ENCODE data around the gene RHCG. TPM values are rescaled to one million over a fixed set of nuclear protein-coding genes. Genes with fewer than 3 reads are reported as not detected.
"Not testable (repeated sequence)": the region's sequence is repeated elsewhere in the genome, so short reads cannot be mapped to it uniquely, and the experiment has no call there.

RHCG gene
- total and polyA plus RNA-seq, 2 experiments from 2014 or later = 0.23 TPM; not detected in 1

GRCh38 chr15:89477411-89478242 is 18.8 kb downstream of the RHCG start:
- no peak overlapping the region for H3K4me3 ChIP-seq
- H3K9me3 ChIP-seq (ENCODE audit: low read depth) = no peaks in the 10 kb centered on the region
- no peak for DNase-seq (ENCODE audit: low read depth in 1 of 2, low spot score in 1 of 2)
- no peaks in the 10 kb centered on the region for H3K36me3 ChIP-seq
- no peak overlapping the region for H3K27ac ChIP-seq
- no peaks in the 10 kb centered on the region for H3K4me1 ChIP-seq (ENCODE audit: low read depth)
- no peak for TF ChIP-seq CTCF (IDR thresholded peaks at IDR 0.05; ENCODE audit: low read depth, low read length)
- H3K27me3 ChIP-seq = peaks cover 74% of the 10 kb centered on the region

- no peak for DNase-seq (ENCODE audit: low read depth in 1 of 2, low spot score in 1 of 2)
- Histone ChIP-seq H3K36me3 (no peaks in the 10 kb centered on the region), H3K4me3 (no peak overlapping the region), H3K9me3 (ENCODE audit: low read depth) (no peaks in the 10 kb centered on the region), H3K4me1 (ENCODE audit: low read depth) (no peaks in the 10 kb centered on the region), H3K27me3 (peaks cover 66% of the 10 kb centered on the region), H3K27ac (no peak overlapping the region)
- TF ChIP-seq CTCF (IDR thresholded peaks at IDR 0.05; ENCODE audit: low read depth, low read length) = no peak
Measured at GRCh38 chr15:89475661-89476060, 20.7 kb downstream of the RHCG start.

- H3K9me3 ChIP-seq (ENCODE audit: low read depth) = no peaks in the 10 kb centered on the region
- peaks cover 41% of the 10 kb centered on the region for H3K27me3 ChIP-seq
- no peaks in the 10 kb centered on the region for H3K36me3 ChIP-seq
- no peaks in the 10 kb centered on the region for H3K4me1 ChIP-seq (ENCODE audit: low read depth)
- peak; percentile 88 for TF ChIP-seq CTCF (IDR thresholded peaks at IDR 0.05; ENCODE audit: low read depth, low read length)
- DNase-seq (ENCODE audit: low read depth in 1 of 2, low spot score in 1 of 2) = peak; percentile 76 to 84
- no peak overlapping the region for H3K27ac ChIP-seq
- H3K4me3 ChIP-seq = no peak overlapping the region
Measured at GRCh38 chr15:89472785-89473256, 23.6 kb downstream of the RHCG start.

GRCh38 chr15:89469426-89470096 is 26.8 kb downstream of the RHCG start:
- Histone ChIP-seq H3K4me1 (ENCODE audit: low read depth) (no peaks in the 10 kb centered on the region), H3K4me3 (no peak overlapping the region), H3K27me3 (peaks cover 11% of the 10 kb centered on the region), H3K36me3 (no peaks in the 10 kb centered on the region), H3K9me3 (ENCODE audit: low read depth) (no peaks in the 10 kb centered on the region), H3K27ac (no peak overlapping the region)
- DNase-seq (ENCODE audit: low read depth in 1 of 2, low spot score in 1 of 2) = no peak
- no peak for TF ChIP-seq CTCF (IDR thresholded peaks at IDR 0.05; ENCODE audit: low read depth, low read length)

- H3K4me1 ChIP-seq (ENCODE audit: low read depth); H3K36me3 ChIP-seq; H3K4me3 ChIP-seq; H3K27ac ChIP-seq; H3K9me3 ChIP-seq (ENCODE audit: low read depth); H3K27me3 ChIP-seq: not testable (repeated sequence)
- DNase-seq (ENCODE audit: low read depth in 1 of 2, low spot score in 1 of 2) = peak in 1 of 2 donors; percentile 3
Measured at GRCh38 chr15:89468813-89469212, 27.6 kb downstream of the RHCG start.

GRCh38 chr15:89463113-89463512 is 33.3 kb downstream of the RHCG start:
- no peak for TF ChIP-seq CTCF (IDR thresholded peaks at IDR 0.05; ENCODE audit: low read depth, low read length)
- Histone ChIP-seq H3K9me3 (ENCODE audit: low read depth) (no peaks in the 10 kb centered on the region), H3K4me1 (ENCODE audit: low read depth) (no peaks in the 10 kb centered on the region), H3K27ac (no peak overlapping the region), H3K27me3 (peaks cover 6% of the 10 kb centered on the region), H3K36me3 (no peaks in the 10 kb centered on the region), H3K4me3 (no peak overlapping the region)
- no peak for DNase-seq (ENCODE audit: low read depth in 1 of 2, low spot score in 1 of 2)
